ENCODE results near the gene GOPC.

DNA sequence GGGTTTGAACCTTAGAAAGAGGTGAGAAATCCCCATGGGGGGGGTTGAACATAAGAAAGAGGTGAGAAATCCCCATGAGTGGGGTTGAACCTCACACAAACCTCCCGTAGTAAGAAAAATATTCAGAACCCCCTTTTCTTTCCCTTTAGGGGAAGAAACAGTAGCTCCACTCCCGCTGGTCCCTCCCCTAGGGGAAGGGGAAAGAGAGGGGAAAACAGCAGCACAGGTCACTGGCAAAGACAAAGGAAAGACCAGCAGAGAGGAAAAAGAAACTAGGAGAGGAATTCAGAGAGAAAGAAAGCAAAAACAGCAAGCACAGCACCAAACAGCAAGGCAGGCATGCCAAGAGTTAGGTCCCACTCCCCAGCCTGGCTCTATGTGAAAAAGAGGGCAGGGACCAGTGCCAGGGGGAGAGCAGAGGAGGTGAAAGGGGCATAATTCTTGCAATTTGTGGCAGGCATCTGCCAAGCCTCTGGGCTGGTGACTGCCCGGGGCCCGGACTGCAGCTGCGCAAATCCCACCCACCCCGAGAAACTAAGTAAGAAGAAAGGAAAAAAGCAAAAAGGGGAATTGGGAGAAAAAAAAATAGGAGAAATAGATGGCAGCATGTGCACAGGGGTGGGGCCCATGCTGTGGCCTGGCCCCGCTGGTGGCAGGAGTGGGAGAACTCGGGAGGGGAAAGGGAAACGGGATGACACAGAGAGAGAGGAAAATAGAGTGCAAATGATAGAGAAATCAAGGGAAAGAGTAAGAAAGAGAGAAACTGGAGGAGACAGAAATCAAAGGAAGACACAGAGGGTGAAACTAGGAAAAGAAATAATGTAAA is 15.1 kb upstream of the GOPC start:
- TF ChIP-seq POLR2A (IDR thresholded peaks at IDR 0.05; ENCODE audit: low read length) (no peak), GATA1 (IDR thresholded peaks at IDR 0.05; ENCODE audit: low read depth, low read length) (no peak)

Measured in erythroblast (primary cell).